ENCODE measurements around the gene AQP3.

GRCh38 chr9:33459115-33459514, 11.7 kb upstream of the AQP3 start:
- TF ChIP-seq, protein P1, sequence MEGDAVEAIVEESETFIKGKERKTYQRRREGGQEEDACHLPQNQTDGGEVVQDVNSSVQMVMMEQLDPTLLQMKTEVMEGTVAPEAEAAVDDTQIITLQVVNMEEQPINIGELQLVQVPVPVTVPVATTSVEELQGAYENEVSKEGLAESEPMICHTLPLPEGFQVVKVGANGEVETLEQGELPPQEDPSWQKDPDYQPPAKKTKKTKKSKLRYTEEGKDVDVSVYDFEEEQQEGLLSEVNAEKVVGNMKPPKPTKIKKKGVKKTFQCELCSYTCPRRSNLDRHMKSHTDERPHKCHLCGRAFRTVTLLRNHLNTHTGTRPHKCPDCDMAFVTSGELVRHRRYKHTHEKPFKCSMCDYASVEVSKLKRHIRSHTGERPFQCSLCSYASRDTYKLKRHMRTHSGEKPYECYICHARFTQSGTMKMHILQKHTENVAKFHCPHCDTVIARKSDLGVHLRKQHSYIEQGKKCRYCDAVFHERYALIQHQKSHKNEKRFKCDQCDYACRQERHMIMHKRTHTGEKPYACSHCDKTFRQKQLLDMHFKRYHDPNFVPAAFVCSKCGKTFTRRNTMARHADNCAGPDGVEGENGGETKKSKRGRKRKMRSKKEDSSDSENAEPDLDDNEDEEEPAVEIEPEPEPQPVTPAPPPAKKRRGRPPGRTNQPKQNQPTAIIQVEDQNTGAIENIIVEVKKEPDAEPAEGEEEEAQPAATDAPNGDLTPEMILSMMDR (IDR thresholded peaks at IDR 0.05) = no peak
- TF ChIP-seq POLR2A (IDR thresholded peaks at IDR 0.05) = no peak
